B cell (primary cell): ENCODE measurements around the gene EXOC4. TPM values are rescaled to one million over a fixed set of nuclear protein-coding genes. Genes with fewer than 3 reads are reported as not detected.

ENCODE experiments used
- ATAC-seq: fragments of 200-7000 bp; cut with Tn5 transposase; one replicate; pipeline ENCODE4 v1.10.0; 2021; ENCODE audit warnings: low read depth, mild to moderate bottlenecking, moderate number of reproducible peaks, moderate library complexity
- CTCF ChIA-PET: fragments of 350-600 bp; sonication (Branson Sonifier 250); formaldehyde crosslinking; loops from one replicate; lab custom pipeline; 2021; ENCODE audit warnings: antibody characterized with exemption, inconsistent platforms; lab: Charles Lee
- POLR2A ChIA-PET: fragments of 350-600 bp; sonication (Branson Sonifier 250); formaldehyde crosslinking; loops from one replicate; lab custom pipeline; 2021; ENCODE audit warnings: antibody characterized with exemption; lab: Charles Lee
- DNase-seq: peaks from one replicate; pipeline ENCODE4 v3.0.0; 2013
- H2AFZ ChIP-seq: 2 replicates; pipeline ENCODE4 v1.6.1; 2012; ENCODE audit warnings: mild to moderate bottlenecking, low read depth, low read length; ENCODE audit not compliant: insufficient read depth, poor library complexity, severe bottlenecking
- H3K27ac ChIP-seq, 2 donors: 1 replicate in 1 of 2; 2 replicates in 1 of 2; pipeline ENCODE4 v1.5.1; 2012 to 2013; ENCODE audit warnings: low read length in 2 of 2, mild to moderate bottlenecking in 2 of 2, moderate library complexity in 1 of 2
- H3K27me3 ChIP-seq, 4 experiments: fragments of 200-600 bp in 1 of 4; sonication (generic) in 1 of 4; replicated peaks in 1 of 4; 1 replicate in 2 of 4; 2 replicates in 2 of 4; pipeline versions ENCODE4 v1.6.1 to v1.7.0; 2013 to 2016; ENCODE audit warnings: low read length in 3 of 4, mild to moderate bottlenecking in 2 of 4, mixed read lengths in 1 of 4, moderate library complexity in 1 of 4; ENCODE audit not compliant: insufficient read depth in 4 of 4, control insufficient read depth in 3 of 4; ENCODE audit errors: control extremely low read depth in 1 of 4
- H3K36me3 ChIP-seq, 2 experiments: replicated peaks in 1 of 2; 1 replicate in 1 of 2; 2 replicates in 1 of 2; pipeline versions ENCODE4 v1.6.1 to v1.7.1; 2013; ENCODE audit warnings: low read length in 1 of 2; ENCODE audit not compliant: insufficient read depth in 2 of 2, control insufficient read depth in 1 of 2; ENCODE audit errors: control extremely low read depth in 1 of 2, extremely low read depth in 1 of 2
- H3K4me1 ChIP-seq, 2 donors: fragments of 200-600 bp in 1 of 2; sonication (generic) in 1 of 2; 1 replicate in 1 of 2; 2 replicates in 1 of 2; pipeline versions ENCODE4 v1.5.1 to v1.6.1; 2013 to 2017; ENCODE audit warnings: low read length in 2 of 2; ENCODE audit not compliant: control insufficient read depth in 2 of 2, insufficient read depth in 2 of 2
- H3K4me2 ChIP-seq: replicated peaks from 2 replicates; pipeline ENCODE3; 2012; ENCODE audit warnings: mild to moderate bottlenecking, low read depth, low read length; ENCODE audit not compliant: poor library complexity, severe bottlenecking
- H3K4me3 ChIP-seq, 5 experiments: fragments of 200-600 bp in 1 of 5; sonication (generic) in 1 of 5; 1 replicate in 3 of 5; 2 replicates in 2 of 5; pipeline versions ENCODE4 v1.5.1 to v1.7.0; 2011 to 2016; ENCODE audit warnings: low read length in 4 of 5, mild to moderate bottlenecking in 4 of 5, low read depth in 2 of 5, control low read depth in 1 of 5, moderate library complexity in 1 of 5; ENCODE audit not compliant: insufficient read depth in 1 of 5; ENCODE audit errors: control extremely low read depth in 1 of 5, extremely low read depth in 1 of 5
- H3K79me2 ChIP-seq: fragments of 200-600 bp; sonication (generic); one replicate; pipeline ENCODE4 v1.6.0; 2016; ENCODE audit warnings: low read length; ENCODE audit not compliant: control insufficient read depth, insufficient read depth
- H3K9ac ChIP-seq: fragments of 200-600 bp; sonication (generic); 2 replicates; pipeline ENCODE4 v1.6.1; 2017; ENCODE audit warnings: mild to moderate bottlenecking, low read length, moderate library complexity
- H3K9me3 ChIP-seq, 3 donors: one replicate each; pipeline versions ENCODE4 v1.6.1 to v1.7.1; 2013; ENCODE audit warnings: low read length in 2 of 3; ENCODE audit not compliant: control insufficient read depth in 2 of 3, insufficient read depth in 1 of 3; ENCODE audit errors: control extremely low read depth in 1 of 3
- H4K20me1 ChIP-seq: 2 replicates; pipeline ENCODE4 v1.6.0; 2012; ENCODE audit warnings: mild to moderate bottlenecking, low read length; ENCODE audit not compliant: insufficient read depth, control insufficient read depth, poor library complexity, severe bottlenecking
- H3K27ac Mint-ChIP-seq: one replicate; pipeline ENCODE4 v1.8.0; 2021; ENCODE audit warnings: mixed read lengths
- H3K27me3 Mint-ChIP-seq: one replicate; pipeline ENCODE4 v1.8.0; 2021; ENCODE audit warnings: mixed read lengths
- H3K4me1 Mint-ChIP-seq: one replicate; pipeline ENCODE4 v1.8.0; 2021; ENCODE audit warnings: mixed read lengths
- H3K4me3 Mint-ChIP-seq: one replicate; pipeline ENCODE4 v1.8.0; 2021; ENCODE audit warnings: mixed read lengths
- H3K9me3 Mint-ChIP-seq: one replicate; pipeline ENCODE4 v1.8.0; 2022; ENCODE audit warnings: mixed read lengths; ENCODE audit not compliant: insufficient read depth
- CTCF ChIP-seq: fragments of 200-600 bp; IDR thresholded peaks from one replicate; pipeline ENCODE4 v1.8.0; 2022; ENCODE audit warnings: antibody characterized with exemption, mild to moderate bottlenecking
- EZH2 ChIP-seq: IDR thresholded peaks from 2 replicates; pipeline ENCODE4 v1.6.1; 2012; ENCODE audit warnings: borderline replicate concordance, low read depth, mild to moderate bottlenecking, moderate library complexity, low read length; ENCODE audit not compliant: insufficient read depth, poor library complexity, severe bottlenecking
- WGBS: methylation state at CpG from one replicate; pipeline ENCODE4 v1.1.5; 2013; ENCODE audit warnings: missing lambda C conversion rate; ENCODE audit not compliant: insufficient coverage; 5-methylcytosine and 5-hydroxymethylcytosine counted together
- intact Hi-C: fragments of 100-400 bp; cut with micrococcal nuclease; formaldehyde crosslinking; loops from one replicate; pipeline ENCODE4 v1.10.0; 2022
- polyA plus RNA-seq: library from polyadenylated mRNA; depleted of rRNA; stranded (reverse); fragments of >200 nt; gene quantifications from 2 replicates; pipeline ENCODE4 v1.2.3, GENCODE V29; 2012
- total RNA-seq, 2 donors: library from RNA; stranded (reverse); fragments of 120-200 nt in 1 of 2; gene quantifications; 1 replicate in 1 of 2; 2 replicates in 1 of 2; pipeline versions ENCODE4 v1.2.3 to v1.2.4, GENCODE V29; 2013 to 2022

EXOC4 gene
- total and polyA plus RNA-seq, 2 donors (not counting 1 experiment from before 2014, with no cell fraction given), result 16.7 to 135 TPM

GRCh38 chr7:133827707-133828623 is 575.1 kb downstream of the EXOC4 start:
- H3K27ac ChIP-seq, result no peak overlapping the region
- H3K79me2 ChIP-seq, result no peaks in the 10 kb centered on the region
- Mint-ChIP-seq H3K4me3 (no peak overlapping the region), H3K4me1 (no peaks in the 10 kb centered on the region), H3K27ac (no peak overlapping the region), H3K9me3 (peaks cover 7% of the 10 kb centered on the region), H3K27me3 (no peaks in the 10 kb centered on the region)
- ATAC-seq (no peak), DNase-seq (no peak)
- H3K4me1 ChIP-seq, result no peaks in the 10 kb centered on the region
- H3K9ac ChIP-seq, result no peak overlapping the region
- ChIA-PET POLR2A (no interaction called here), CTCF (no interaction called here)
- WGBS, result 89% methylated on average over 5 of the region's 7 CpGs
- H3K4me3 ChIP-seq, result no peak overlapping the region
- H3K27me3 ChIP-seq, result no peaks in the 10 kb centered on the region
- no peaks in the 10 kb centered on the region for H4K20me1 ChIP-seq
- peaks cover 0 to 8% (median 3%) of the 10 kb centered on the region in 3 donors for H3K9me3 ChIP-seq
- intact Hi-C loops, result no loop called here
- H2AFZ ChIP-seq, result no peak overlapping the region
- H3K4me2 ChIP-seq, result no peak overlapping the region
- H3K36me3 ChIP-seq, result peaks cover 0 to 1% of the 10 kb centered on the region in 2 experiments
- no peak for TF ChIP-seq EZH2
- no peak for TF ChIP-seq CTCF

- intact Hi-C loops, result no loop called here
- Histone ChIP-seq H4K20me1 (no peaks in the 10 kb centered on the region), H3K27me3 (no peaks in the 10 kb centered on the region), H3K36me3 (peaks cover 0 to 1% of the 10 kb centered on the region in 2 experiments), H2AFZ (no peak overlapping the region), H3K27ac (no peak overlapping the region), H3K4me2 (no peak overlapping the region), H3K79me2 (no peaks in the 10 kb centered on the region), H3K9me3 (peaks cover 0 to 8% (median 3%) of the 10 kb centered on the region in 3 donors), H3K9ac (no peak overlapping the region), H3K4me3 (no peak overlapping the region), H3K4me1 (no peaks in the 10 kb centered on the region)
- DNase-seq (no peak), ATAC-seq (no peak)
- Mint-ChIP-seq H3K4me3 (no peak overlapping the region), H3K27ac (no peak overlapping the region), H3K4me1 (no peaks in the 10 kb centered on the region), H3K27me3 (no peaks in the 10 kb centered on the region), H3K9me3 (peaks cover 7% of the 10 kb centered on the region)
- TF ChIP-seq EZH2, result no peak
- TF ChIP-seq CTCF, result no peak
- WGBS, result 100% methylated on average over 4 of the region's 4 CpGs
- ChIA-PET POLR2A (no interaction called here), CTCF (no interaction called here)
These were observed 576.0 kb downstream of the EXOC4 start for GRCh38 chr7:133828906-133829305.
